Neuron (in vitro differentiated cells): ENCODE measurements around the gene HDAC6.

ENCODE experiments used
- H2AFZ ChIP-seq: one replicate; pipeline ENCODE4 v1.6.1; 2013; ENCODE audit warnings: low read depth, mild to moderate bottlenecking, inconsistent platforms, low read length, moderate library complexity
- H3K27me3 ChIP-seq: one replicate; pipeline ENCODE4 v1.6.1; 2013; ENCODE audit warnings: low read length; ENCODE audit not compliant: insufficient read depth
- H3K36me3 ChIP-seq: one replicate; pipeline ENCODE4 v1.6.1; 2013; ENCODE audit warnings: low read length; ENCODE audit not compliant: insufficient read depth
- H3K4me1 ChIP-seq: one replicate; pipeline ENCODE4 v1.6.1; 2013; ENCODE audit warnings: low read length; ENCODE audit not compliant: insufficient read depth
- H3K4me3 ChIP-seq: 2 replicates; pipeline ENCODE4 v1.5.1; 2013; ENCODE audit warnings: mild to moderate bottlenecking, low read length, moderate library complexity
- H3K9me3 ChIP-seq: one replicate; pipeline ENCODE4 v1.6.1; 2013; ENCODE audit warnings: low read length

The HDAC6 gene

DNA sequence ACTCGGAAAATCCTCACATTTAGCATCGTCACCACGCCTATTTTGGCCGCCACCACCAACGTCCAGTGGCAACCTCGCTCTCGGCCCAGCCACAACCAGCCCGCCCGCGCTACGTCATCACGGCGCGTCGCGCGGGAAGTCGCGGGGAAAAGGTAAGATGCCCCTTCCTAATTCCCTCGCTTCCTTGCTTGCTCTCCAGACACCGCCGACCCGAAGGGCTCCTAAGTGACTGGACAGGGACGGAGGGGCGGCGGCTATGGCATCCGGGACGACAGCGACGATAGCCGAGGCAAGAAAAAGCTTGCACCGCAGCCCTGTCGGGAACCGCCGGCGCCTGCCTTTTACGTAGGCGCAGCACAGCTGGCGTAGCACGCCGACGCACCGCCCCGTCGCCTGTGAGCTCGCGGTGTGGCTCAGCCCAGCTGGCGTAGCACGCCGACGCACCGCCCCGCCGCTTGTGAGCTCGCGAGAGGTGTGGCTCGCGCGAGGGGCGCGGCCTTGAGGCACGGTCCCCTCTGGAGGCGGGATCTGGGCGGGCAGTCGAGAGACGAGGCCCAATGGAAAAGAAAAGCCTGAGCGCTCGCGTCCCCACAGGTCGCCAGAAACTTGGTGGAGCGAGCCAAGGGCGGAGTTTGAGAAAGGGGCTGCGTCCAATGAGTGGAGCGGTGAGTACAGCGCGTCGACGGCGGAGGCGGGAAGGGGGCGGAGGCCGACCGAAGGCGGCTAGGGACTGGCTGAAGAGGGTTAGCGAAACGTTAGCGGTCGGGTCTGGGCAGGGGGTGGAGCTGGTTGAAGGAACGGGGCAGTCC is at the start of gene HDAC6:
HDAC6 (plus strand) TSS at position 788 of the 809 bp plus-strand sequence. CDS start 626 bp downstream, outside the sequence.
- Histone ChIP-seq H3K4me3 (peak within 1 kb of the TSS; percentile 68), H3K27me3 (no peaks in the 10 kb centered on the region), H3K36me3 (peaks cover 9% of the 10 kb centered on the region), H2AFZ (peak within 1 kb of the TSS; percentile 63), H3K4me1 (peaks cover 12% of the 10 kb centered on the region), H3K9me3 (no peaks in the 10 kb centered on the region)

DNA sequence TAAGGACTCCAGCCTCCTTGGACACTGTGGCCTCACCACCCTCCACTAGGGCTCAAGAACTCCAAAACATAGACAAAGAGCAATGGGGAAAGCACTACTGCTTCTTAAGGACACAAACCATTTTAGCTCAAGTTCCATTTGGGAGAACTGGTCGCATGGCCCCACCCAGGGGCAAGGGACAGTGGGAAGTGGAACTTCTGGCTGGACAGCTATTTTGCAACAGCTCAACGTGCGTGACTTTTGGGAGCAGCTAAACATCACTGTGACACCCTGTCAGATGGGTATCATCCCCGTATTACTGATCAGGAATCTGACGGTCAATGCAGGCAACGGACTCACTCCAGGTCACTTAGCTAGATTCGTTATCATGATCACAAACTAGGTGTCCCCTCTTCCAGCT is 49.4 kb upstream of the HDAC6 start:
- Histone ChIP-seq H3K4me3 (no peak overlapping the region), H3K4me1 (no peaks in the 10 kb centered on the region), H3K27me3 (no peaks in the 10 kb centered on the region), H3K36me3 (no peaks in the 10 kb centered on the region), H2AFZ (no peak overlapping the region), H3K9me3 (no peaks in the 10 kb centered on the region)

DNA sequence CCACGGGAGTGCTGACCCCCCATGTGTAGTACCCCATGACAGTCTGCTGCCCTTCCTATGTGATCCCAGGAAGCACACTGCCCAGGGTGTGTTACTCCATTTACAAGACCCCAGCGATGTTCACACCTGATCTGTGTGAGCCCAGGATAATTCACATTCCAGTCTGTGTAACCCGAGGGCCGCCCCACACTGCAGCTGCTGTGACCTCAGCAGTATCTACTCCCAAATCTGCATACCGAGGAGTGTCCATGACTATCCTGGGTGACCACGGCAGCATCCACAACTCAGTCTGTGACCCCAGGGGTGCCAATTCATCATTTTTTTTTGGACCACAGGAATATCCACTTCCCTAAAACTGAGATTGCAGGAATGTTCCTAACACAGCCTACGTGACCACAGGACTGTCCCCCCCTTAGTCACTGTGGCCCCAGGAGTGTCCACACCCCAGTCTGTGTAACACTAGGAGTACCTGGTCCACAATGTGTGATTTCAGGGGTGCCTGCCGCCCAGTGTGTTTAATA is 48.1 kb upstream of the HDAC6 start:
- Histone ChIP-seq H3K4me3 (no peak overlapping the region), H3K4me1 (no peaks in the 10 kb centered on the region), H2AFZ (no peak overlapping the region), H3K9me3 (no peaks in the 10 kb centered on the region), H3K27me3 (no peaks in the 10 kb centered on the region), H3K36me3 (no peaks in the 10 kb centered on the region)

DNA sequence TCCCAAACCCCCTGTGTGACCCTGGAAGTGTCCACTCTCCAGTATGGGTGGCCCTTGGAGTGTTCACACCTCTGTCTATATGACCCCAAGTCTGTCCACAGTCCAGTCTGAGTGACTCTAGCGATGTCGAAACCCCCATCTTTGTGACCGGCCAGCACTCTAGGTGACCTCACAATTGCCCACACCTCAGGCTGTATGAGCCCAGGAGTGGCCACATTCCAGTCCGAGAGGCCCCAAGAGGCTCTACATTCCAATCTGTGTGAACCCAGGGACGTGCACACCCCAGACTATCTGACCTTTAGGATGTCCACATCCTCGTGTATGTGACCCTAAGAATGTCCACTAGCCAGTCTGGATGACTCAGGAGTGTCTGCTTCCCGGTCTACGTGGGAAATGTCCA is 47.6 kb upstream of the HDAC6 start:
- Histone ChIP-seq H3K27me3 (peaks cover 2% of the 10 kb centered on the region), H3K36me3 (no peaks in the 10 kb centered on the region), H3K4me3 (no peak overlapping the region), H3K4me1 (no peaks in the 10 kb centered on the region), H3K9me3 (no peaks in the 10 kb centered on the region), H2AFZ (no peak overlapping the region)

DNA sequence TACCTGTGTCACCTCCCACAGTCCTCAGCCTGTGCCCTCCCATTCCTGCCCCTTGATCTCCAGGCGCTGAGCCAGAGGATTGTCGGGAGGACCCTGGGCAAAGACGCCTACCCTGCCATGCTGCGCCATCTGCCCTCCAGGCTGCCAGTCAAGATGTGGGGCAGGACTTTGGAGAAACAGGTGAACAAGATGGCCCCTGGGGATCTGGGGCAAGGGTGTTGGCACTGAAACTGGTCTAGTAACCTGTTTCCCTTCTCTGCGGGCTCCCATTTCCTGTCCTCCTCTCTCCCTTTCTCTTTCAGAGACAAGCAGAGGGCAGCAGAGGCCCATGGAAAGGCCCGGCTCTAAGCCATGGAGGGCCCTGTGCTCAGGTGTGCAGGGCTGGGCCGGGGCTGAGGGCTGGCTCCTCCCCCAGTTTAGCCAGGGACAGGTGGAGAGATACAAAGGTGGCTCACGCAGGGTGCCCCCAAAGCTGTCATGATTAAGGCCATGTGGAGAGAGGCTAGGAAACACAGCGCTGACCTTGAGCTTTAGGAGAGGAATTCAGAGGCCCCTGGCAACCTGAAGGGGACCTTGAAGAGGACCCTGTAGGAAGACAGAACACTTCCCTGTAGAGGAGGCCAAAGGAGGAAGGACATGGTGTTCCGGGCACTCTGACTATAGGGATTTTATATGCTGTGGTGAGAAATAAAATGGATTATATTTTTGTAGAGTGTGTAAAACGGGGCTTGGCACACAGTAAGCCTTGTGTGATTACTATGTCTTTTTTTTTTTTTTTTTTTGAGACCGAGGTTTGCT is 40.0 kb upstream of the HDAC6 start, which contains the start of gene GLOD5:
GLOD5 (plus strand) TSS at position 74 of the 798 bp plus-strand sequence; CDS start at position 118, 44 bp downstream.
- Histone ChIP-seq H2AFZ (no peak within 1 kb of the TSS), H3K4me1 (no peaks in the 10 kb centered on the region), H3K36me3 (no peaks in the 10 kb centered on the region), H3K9me3 (no peaks in the 10 kb centered on the region), H3K27me3 (peaks cover 3% of the 10 kb centered on the region), H3K4me3 (no peak within 1 kb of the TSS)

DNA sequence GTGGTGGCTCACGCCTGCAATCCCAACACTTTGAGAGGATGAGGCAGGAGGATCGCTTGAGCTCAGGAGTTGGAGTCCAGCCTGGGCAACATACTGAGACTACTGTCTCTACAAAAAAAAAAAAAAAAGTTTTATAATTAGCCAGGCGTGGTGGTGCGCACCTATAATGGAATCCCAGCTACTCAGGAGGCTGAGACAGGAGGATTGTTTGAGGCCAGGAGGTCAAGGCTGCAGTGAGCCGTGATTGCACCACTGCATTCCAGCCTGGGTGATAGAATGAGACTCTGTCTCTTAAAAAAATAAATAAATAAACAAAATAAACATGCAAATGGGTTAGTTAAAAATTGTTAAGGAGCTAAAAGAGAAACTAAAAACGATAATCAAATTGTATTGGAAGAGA is 32.6 kb upstream of the HDAC6 start:
- no peaks in the 10 kb centered on the region for H3K9me3 ChIP-seq
- peaks cover 2% of the 10 kb centered on the region for H3K27me3 ChIP-seq
- H2AFZ ChIP-seq, result no peak overlapping the region
- H3K36me3 ChIP-seq, result no peaks in the 10 kb centered on the region
- no peaks in the 10 kb centered on the region for H3K4me1 ChIP-seq
- H3K4me3 ChIP-seq, result no peak overlapping the region

DNA sequence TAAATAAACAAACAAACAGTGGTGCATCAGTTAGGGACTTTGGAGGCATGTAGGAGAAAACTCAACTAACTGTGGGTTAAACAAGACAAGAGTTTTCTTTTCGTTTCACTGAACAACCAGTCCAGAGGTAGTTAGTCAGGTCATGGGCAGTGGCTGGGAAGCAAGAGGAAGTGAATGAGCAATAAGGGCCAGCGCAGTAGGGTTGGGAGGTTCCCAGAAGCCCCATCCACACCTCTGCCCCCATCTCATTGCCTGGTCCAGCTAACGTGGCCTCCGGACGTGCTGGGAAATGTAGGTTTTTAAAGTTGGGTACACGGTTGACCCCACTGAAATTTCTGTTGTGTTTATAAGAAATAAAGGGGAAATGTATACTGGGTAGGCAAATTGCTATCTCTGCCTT is 31.6 kb upstream of the HDAC6 start:
- Histone ChIP-seq H3K36me3 (no peaks in the 10 kb centered on the region), H3K4me3 (no peak overlapping the region), H3K4me1 (no peaks in the 10 kb centered on the region), H3K9me3 (no peaks in the 10 kb centered on the region), H3K27me3 (no peaks in the 10 kb centered on the region), H2AFZ (no peak overlapping the region)

DNA sequence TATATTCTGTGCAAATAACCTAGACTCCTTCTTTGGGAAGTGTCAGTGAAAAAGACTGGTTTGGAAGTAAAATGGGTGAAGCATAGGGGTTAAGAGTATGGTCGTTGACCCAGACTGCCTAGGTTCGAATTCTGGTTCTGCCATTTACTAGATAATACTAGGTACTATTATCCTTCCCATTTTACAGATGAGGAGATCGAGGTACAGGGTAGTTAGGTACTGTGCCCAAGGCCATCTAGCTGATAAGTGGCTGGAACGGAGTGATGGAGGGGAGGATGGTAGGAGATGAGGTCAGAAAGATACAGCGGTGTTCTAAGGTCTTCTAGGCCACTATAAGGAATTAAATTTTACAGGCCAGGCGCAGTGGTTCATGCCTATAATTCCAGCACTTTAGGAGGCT is 29.3 kb upstream of the HDAC6 start:
- Histone ChIP-seq H3K4me1 (no peaks in the 10 kb centered on the region), H3K27me3 (no peaks in the 10 kb centered on the region), H3K9me3 (no peaks in the 10 kb centered on the region), H3K4me3 (no peak overlapping the region), H2AFZ (no peak overlapping the region), H3K36me3 (no peaks in the 10 kb centered on the region)

DNA sequence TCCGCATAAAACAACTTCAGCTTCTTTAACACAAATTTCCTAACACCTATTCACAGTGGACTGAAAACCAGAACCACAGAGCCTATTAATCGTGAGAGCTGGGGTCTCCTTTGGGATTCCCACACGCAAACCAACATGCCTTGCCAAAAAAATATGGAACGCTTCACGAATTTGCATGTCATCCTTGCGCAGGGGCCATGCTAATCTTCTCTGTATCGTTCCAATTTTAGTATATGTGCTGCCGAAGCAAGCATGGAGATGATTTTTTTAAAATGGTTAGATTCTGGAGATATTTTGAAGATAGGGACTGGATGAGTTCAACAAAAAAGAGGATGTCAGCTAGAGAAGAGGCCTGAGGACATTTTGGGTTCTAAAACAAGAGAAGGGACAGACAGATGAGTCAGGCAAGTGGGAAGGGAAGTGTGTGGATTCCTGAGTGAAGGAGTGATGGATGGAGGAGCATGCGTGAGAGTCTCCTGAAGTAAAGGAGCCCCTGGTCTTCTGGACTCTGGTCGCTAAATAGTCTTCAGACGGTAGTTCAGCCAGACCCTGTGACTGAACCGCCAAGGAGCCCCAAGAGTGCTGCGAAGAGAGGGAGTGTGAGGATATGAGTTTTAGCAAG is 24.9 kb upstream of the HDAC6 start:
- no peaks in the 10 kb centered on the region for H3K9me3 ChIP-seq
- no peaks in the 10 kb centered on the region for H3K27me3 ChIP-seq
- H3K36me3 ChIP-seq, result no peaks in the 10 kb centered on the region
- H3K4me1 ChIP-seq, result no peaks in the 10 kb centered on the region
- no peak overlapping the region for H3K4me3 ChIP-seq
- no peak overlapping the region for H2AFZ ChIP-seq

DNA sequence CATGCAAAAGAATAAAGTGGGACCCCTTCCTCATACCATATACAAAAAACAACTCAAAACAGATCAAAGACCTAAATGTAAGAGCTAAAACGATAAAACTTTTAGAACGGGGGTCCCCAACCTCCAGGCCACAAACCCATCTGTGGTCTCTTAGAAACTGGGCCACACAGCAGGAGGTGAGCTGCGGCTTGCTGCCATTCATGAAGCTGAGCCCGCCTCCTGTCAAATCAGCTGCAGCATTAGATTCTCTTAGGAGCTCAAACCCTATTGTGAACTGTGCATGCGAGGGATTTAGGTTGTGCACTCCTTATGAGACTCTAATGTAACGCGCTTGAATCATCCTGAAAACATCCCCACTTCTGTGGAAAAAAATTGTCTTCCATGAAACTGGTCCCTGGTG is 22.5 kb upstream of the HDAC6 start:
- Histone ChIP-seq H3K9me3 (no peaks in the 10 kb centered on the region), H3K4me1 (no peaks in the 10 kb centered on the region), H2AFZ (no peak overlapping the region), H3K4me3 (no peak overlapping the region), H3K36me3 (no peaks in the 10 kb centered on the region), H3K27me3 (no peaks in the 10 kb centered on the region)

DNA sequence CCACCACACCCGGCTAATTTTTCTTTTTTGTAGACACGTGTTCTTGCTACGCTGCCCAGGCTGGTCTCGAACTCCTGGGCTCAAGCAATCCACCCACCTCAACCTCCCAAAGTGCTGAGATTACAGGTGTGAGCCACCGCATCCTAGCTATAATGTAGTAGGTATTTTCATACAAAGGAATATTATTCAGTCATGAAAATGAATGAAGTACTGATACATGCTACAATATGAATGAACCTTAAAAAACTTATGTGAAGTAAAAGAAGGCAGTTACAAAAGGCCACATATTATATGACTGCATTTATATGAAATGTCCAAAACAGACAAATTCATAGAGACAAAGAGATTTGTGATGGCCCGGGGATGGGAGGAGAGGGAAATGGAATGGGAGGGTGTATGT is 20.2 kb upstream of the HDAC6 start:
- Histone ChIP-seq H2AFZ (no peak overlapping the region), H3K4me3 (no peak overlapping the region), H3K27me3 (no peaks in the 10 kb centered on the region), H3K4me1 (no peaks in the 10 kb centered on the region), H3K9me3 (no peaks in the 10 kb centered on the region), H3K36me3 (no peaks in the 10 kb centered on the region)

DNA sequence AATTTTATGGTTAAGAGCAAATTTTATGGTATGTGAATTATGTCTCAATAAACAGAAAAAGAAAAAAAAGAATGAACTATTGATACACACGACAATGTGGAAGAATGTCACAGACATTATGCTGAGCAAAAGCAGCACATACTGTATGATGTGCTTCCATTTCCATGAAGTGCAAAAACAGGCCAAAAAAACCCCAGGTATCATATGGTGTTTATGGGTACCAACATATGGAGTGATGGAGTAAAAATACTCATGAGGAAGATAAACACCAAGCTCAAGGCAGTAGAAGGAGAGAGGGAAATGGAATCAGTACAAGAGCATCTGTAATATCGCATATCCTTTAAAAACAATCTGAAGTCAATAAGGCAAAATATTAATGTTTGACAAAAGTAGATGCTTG is 19.7 kb upstream of the HDAC6 start:
- no peaks in the 10 kb centered on the region for H3K9me3 ChIP-seq
- H3K27me3 ChIP-seq, result no peaks in the 10 kb centered on the region
- no peaks in the 10 kb centered on the region for H3K36me3 ChIP-seq
- no peak overlapping the region for H3K4me3 ChIP-seq
- no peaks in the 10 kb centered on the region for H3K4me1 ChIP-seq
- H2AFZ ChIP-seq, result no peak overlapping the region

DNA sequence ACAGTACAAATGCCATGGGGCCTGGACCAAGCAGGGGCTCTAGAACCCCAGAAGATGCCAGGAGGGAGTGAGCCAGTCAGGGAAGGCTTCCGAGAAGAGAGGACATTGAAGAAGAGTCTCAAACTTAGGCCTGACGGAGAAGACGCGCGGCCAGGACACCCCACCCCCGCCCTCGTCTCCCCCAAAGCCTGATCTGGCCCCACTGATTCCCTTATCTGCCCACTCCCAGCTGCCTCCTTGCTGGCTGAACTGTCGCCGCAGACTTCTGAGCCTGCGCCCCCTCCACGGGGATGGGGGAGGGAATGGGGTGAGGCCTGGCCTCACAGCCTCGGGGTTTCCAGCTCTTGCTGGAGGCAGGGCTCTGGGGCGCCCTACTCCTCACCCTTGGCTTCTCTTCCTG is 19.1 kb upstream of the HDAC6 start:
- Histone ChIP-seq H3K9me3 (no peaks in the 10 kb centered on the region), H3K36me3 (no peaks in the 10 kb centered on the region), H3K27me3 (peaks cover 2% of the 10 kb centered on the region), H3K4me1 (no peaks in the 10 kb centered on the region), H3K4me3 (no peak overlapping the region), H2AFZ (no peak overlapping the region)
